IMR-90 (cell line): Measurements from ENCODE around the gene BCAS3. TPM values are rescaled to one million over a fixed set of nuclear protein-coding genes. Genes with fewer than 3 reads are reported as not detected.

Source experiments
- ATAC-seq: fragments of 200-7000 bp; cut with Tn5 transposase; 2 replicates; pipeline ENCODE4 v1.9.1; 2020; ENCODE audit warnings: low read depth, mild to moderate bottlenecking, moderate library complexity
- BruUV-seq: library from RNA; stranded (reverse); fragments of 400-500 nt; replicated peaks from 2 replicates; lab custom pipeline; 2021; lab: Mats Ljungman, UMichigan
- CTCF ChIA-PET: fragments of 300-600 bp; formaldehyde crosslinking; extraction: SDS; loops from one replicate; lab custom pipeline; 2021; ENCODE audit warnings: antibody characterized with exemption; lab: Yijun Ruan, JAX
- POLR2A ChIA-PET: fragments of 300-600 bp; sonication (Branson Sonifier 250); formaldehyde crosslinking; loops from one replicate; lab custom pipeline; 2022; ENCODE audit warnings: antibody characterized with exemption; ENCODE audit not compliant: unreplicated experiment; lab: Charles Lee
- DNase-seq: peaks from one replicate; pipeline ENCODE4 v3.0.0; 2013
- H2AFZ ChIP-seq: replicated peaks from 2 replicates; pipeline ENCODE3; 2013; ENCODE audit warnings: low read length, mild to moderate bottlenecking; ENCODE audit not compliant: poor library complexity
- H2AK5ac ChIP-seq: 2 replicates; pipeline ENCODE4 v1.6.1; 2013; ENCODE audit warnings: low read depth, low read length, inconsistent platforms
- H2AK9ac ChIP-seq: replicated peaks from 2 replicates; pipeline ENCODE3; 2013; ENCODE audit warnings: mild to moderate bottlenecking, low read depth, low read length, moderate library complexity; ENCODE audit not compliant: poor library complexity
- H2BK120ac ChIP-seq: 2 replicates; pipeline ENCODE4 v1.6.1; 2013; ENCODE audit warnings: low read depth, low read length, inconsistent platforms
- H2BK15ac ChIP-seq: 3 replicates; pipeline ENCODE4 v1.6.1; 2013; ENCODE audit warnings: low read depth, low read length, inconsistent platforms
- H2BK20ac ChIP-seq: 2 replicates; pipeline ENCODE4 v1.6.1; 2013; ENCODE audit warnings: low read depth, mild to moderate bottlenecking, inconsistent platforms, low read length, moderate library complexity
- H2BK5ac ChIP-seq: 2 replicates; pipeline ENCODE4 v1.6.1; 2013; ENCODE audit warnings: mild to moderate bottlenecking, low read depth, low read length, inconsistent platforms; ENCODE audit not compliant: poor library complexity, severe bottlenecking
- H3K14ac ChIP-seq: replicated peaks from 2 replicates; pipeline ENCODE4 v1.6.1; 2013; ENCODE audit warnings: low read depth, low read length, inconsistent platforms
- H3K18ac ChIP-seq: 2 replicates; pipeline ENCODE4 v1.6.1; 2013; ENCODE audit warnings: low read depth, low read length, control low read depth
- H3K23ac ChIP-seq: 2 replicates; pipeline ENCODE4 v1.6.1; 2013; ENCODE audit warnings: low read depth, low read length, inconsistent platforms
- H3K27ac ChIP-seq: 2 replicates; pipeline ENCODE4 v1.5.1; 2013; ENCODE audit warnings: mild to moderate bottlenecking, control low read depth, low read length; ENCODE audit not compliant: insufficient read depth
- H3K27me3 ChIP-seq: 2 replicates; pipeline ENCODE4 v1.6.1; 2013; ENCODE audit warnings: low read length; ENCODE audit not compliant: control insufficient read depth, insufficient read depth
- H3K36me3 ChIP-seq: 2 replicates; pipeline ENCODE4 v1.6.1; 2013; ENCODE audit warnings: low read length, mixed read lengths; ENCODE audit not compliant: control insufficient read depth, insufficient read depth
- H3K4ac ChIP-seq: 2 replicates; pipeline ENCODE4 v1.6.1; 2013; ENCODE audit warnings: low read depth, low read length, inconsistent platforms
- H3K4me1 ChIP-seq: 2 replicates; pipeline ENCODE4 v1.6.1; 2013; ENCODE audit warnings: low read length, mixed read lengths; ENCODE audit not compliant: control insufficient read depth, insufficient read depth
- H3K4me2 ChIP-seq: 2 replicates; pipeline ENCODE4 v1.6.1; 2013; ENCODE audit warnings: low read depth, mild to moderate bottlenecking, control low read depth, low read length, moderate library complexity
- H3K4me3 ChIP-seq: 2 replicates; pipeline ENCODE4 v1.5.1; 2013; ENCODE audit warnings: low read depth, mild to moderate bottlenecking, control low read depth, low read length, moderate library complexity; ENCODE audit not compliant: insufficient read depth
- H3K56ac ChIP-seq: 2 replicates; pipeline ENCODE4 v1.6.1; 2013; ENCODE audit warnings: low read length, inconsistent platforms; ENCODE audit not compliant: insufficient read depth; ENCODE audit errors: extremely low read depth
- H3K79me1 ChIP-seq, 2 experiments: 2 replicates each; pipeline ENCODE4 v1.6.1; 2013; ENCODE audit warnings: low read length in 2 of 2, inconsistent platforms in 1 of 2, low read depth in 1 of 2
- H3K9ac ChIP-seq: 2 replicates; pipeline ENCODE4 v1.6.1; 2013; ENCODE audit warnings: low read depth, low read length, control low read depth
- H3K9me1 ChIP-seq: 2 replicates; pipeline ENCODE4 v1.6.1; 2013; ENCODE audit warnings: low read length, inconsistent platforms; ENCODE audit not compliant: insufficient read depth
- H3K9me3 ChIP-seq: 2 replicates; pipeline ENCODE4 v1.6.1; 2013; ENCODE audit warnings: low read length; ENCODE audit not compliant: control insufficient read depth, insufficient read depth
- H4K20me1 ChIP-seq: 2 replicates; pipeline ENCODE4 v1.6.1; 2013; ENCODE audit warnings: low read length, inconsistent platforms; ENCODE audit not compliant: insufficient read depth
- H4K5ac ChIP-seq: 2 replicates; pipeline ENCODE4 v1.6.1; 2013; ENCODE audit warnings: mild to moderate bottlenecking, low read depth, low read length, control low read depth
- H4K8ac ChIP-seq, 2 experiments: 2 replicates each; pipeline ENCODE4 v1.6.1; 2013; ENCODE audit warnings: low read depth in 2 of 2, low read length in 2 of 2, control low read depth in 1 of 2, inconsistent platforms in 1 of 2
- H4K91ac ChIP-seq: 2 replicates; pipeline ENCODE4 v1.6.1; 2013; ENCODE audit warnings: low read depth, low read length, inconsistent platforms; ENCODE audit not compliant: insufficient read depth
- BHLHE40 ChIP-seq: fragments of 150-350 bp; IDR thresholded peaks from 2 replicates; pipeline ENCODE4 v1.6.1; 2016; ENCODE audit warnings: mild to moderate bottlenecking, low read depth, low read length
- ELK1 ChIP-seq: fragments of 150-350 bp; IDR thresholded peaks from 2 replicates; pipeline ENCODE4 v1.6.1; 2016; ENCODE audit warnings: low read depth, mild to moderate bottlenecking, low read length, moderate library complexity, borderline replicate concordance
- MXI1 ChIP-seq: IDR thresholded peaks from 2 replicates; pipeline ENCODE4 v1.6.1; 2012; ENCODE audit warnings: low read depth, mild to moderate bottlenecking, low read length, moderate library complexity, borderline replicate concordance
- NFE2L2 ChIP-seq: fragments of 150-350 bp; IDR thresholded peaks from 2 replicates; pipeline ENCODE4 v1.6.1; 2016; ENCODE audit warnings: low read depth, mild to moderate bottlenecking, low read length
- SMC3 ChIP-seq: fragments of 150-350 bp; IDR thresholded peaks from 2 replicates; pipeline ENCODE4 v1.6.1; 2016; ENCODE audit warnings: low read depth, mild to moderate bottlenecking, antibody characterized with exemption, low read length, moderate library complexity
- whole genome bisulfite sequencing, 2 experiments: methylation state at CpG; one replicate each; pipeline versions ENCODE4 v1.1.5 to v1.1.7; 2013; ENCODE audit warnings: missing lambda C conversion rate in 2 of 2; ENCODE audit not compliant: insufficient read length in 1 of 2; ENCODE audit errors: extremely low coverage in 2 of 2; 5-methylcytosine and 5-hydroxymethylcytosine counted together
- dilution Hi-C: fragments of 300-500 bp; cut with HindIII; formaldehyde crosslinking; loops from one replicate; pipeline ENCODE4 v1.14.3; 2018; ENCODE audit warnings: low sequenced_read_pairs; ENCODE audit not compliant: unreplicated experiment
- in situ Hi-C: fragments of 300-500 bp; cut with MboI; formaldehyde crosslinking; loops from 3 replicates; pipeline ENCODE4 v1.14.3; 2019; ENCODE audit warnings: low sequenced_read_pairs, inconsistent platforms, mixed read lengths
- intact Hi-C: fragments of 100-400 bp; cut with micrococcal nuclease; formaldehyde crosslinking; loops from 2 replicates; pipeline ENCODE4 v1.10.0; 2022
- polyA plus RNA-seq, 3 experiments: library from polyadenylated mRNA; depleted of rRNA; stranded (reverse); fragments of >200 nt; gene quantifications; 2 replicates each; pipeline ENCODE4 v1.2.3, GENCODE V29; 2012; ENCODE audit warnings: low replicate concordance in 1 of 3
- total RNA-seq: library from RNA; depleted of rRNA; stranded (reverse); fragments of >200 nt; gene quantifications from 2 replicates; pipeline ENCODE4 v1.2.3, GENCODE V29; 2012

The BCAS3 gene
- total and polyA plus RNA-seq, 2 of the 4 experiments (the other 2 are of a cell fraction) = 6.3 to 27.1 TPM

- Histone ChIP-seq H4K20me1 (no peaks in the 10 kb centered on the region), H3K4ac (no peak overlapping the region), H3K14ac (no peak overlapping the region), H3K4me2 (no peak overlapping the region), H3K18ac (no peak overlapping the region), H3K9me3 (no peaks in the 10 kb centered on the region), H3K27me3 (no peaks in the 10 kb centered on the region), H3K9me1 (peaks cover 3% of the 10 kb centered on the region; the same call in 1 of the 2 replicates), H4K5ac (no peak overlapping the region), H4K8ac (no peak overlapping the region), H4K91ac (no peak overlapping the region), H3K27ac (no peak overlapping the region), H3K9ac (no peak overlapping the region), H2BK20ac (no peak overlapping the region), H3K79me1 (no peaks in the 10 kb centered on the region), H2AK5ac (no peak overlapping the region), H2AFZ (no peak overlapping the region), H3K4me3 (no peak overlapping the region), H3K4me1 (peaks cover 2% of the 10 kb centered on the region; the same call in 1 of the 2 replicates), H2BK5ac (no peak overlapping the region), H2AK9ac (no peak overlapping the region), H3K23ac (no peak overlapping the region), H3K56ac (no peak overlapping the region), H2BK120ac (no peak overlapping the region), H2BK15ac (no peak overlapping the region), H3K36me3 (no peaks in the 10 kb centered on the region)
- POLR2A ChIA-PET = no interaction called here
- dilution Hi-C loops (no loop called here), intact Hi-C loops (no loop called here), in situ Hi-C loops (no loop called here)
- WGBS, 2 experiments = no CpG with 5 or more reads among the region's 5 CpGs
- ATAC-seq (no peak), DNase-seq (no peak)
- BruUV-seq = no TSS peak
- CTCF ChIA-PET = no interaction called here
- TF ChIP-seq MXI1 = no peak
- TF ChIP-seq NFE2L2 = no peak
- TF ChIP-seq BHLHE40 = no peak
- TF ChIP-seq SMC3 = no peak
- no peak for TF ChIP-seq ELK1
These were observed 145.9 kb downstream of the BCAS3 start for GRCh38 chr17:60823515-60823914.
